GM19397 (cell line): Measurements from ENCODE around the gene FBLN5.

Source experiments
- ATAC-seq: cut with Tn5 transposase; IDR thresholded peaks from one replicate; pipeline ENCODE4 v1.9.1; 2021; ENCODE audit warnings: mild to moderate bottlenecking, moderate library complexity; ENCODE audit not compliant: unreplicated experiment

FBLN5 gene

GRCh38 chr14:91835920-91836843 lies 111.3 kb downstream of the FBLN5 start:
- ATAC-seq = peak; percentile 78

- ATAC-seq = peak; percentile 23
Observed at GRCh38 chr14:91835197-91835919, 112.1 kb downstream of the FBLN5 start.

- no peak for ATAC-seq
Observed at GRCh38 chr14:91834571-91834970, 112.9 kb downstream of the FBLN5 start.

GRCh38 chr14:91831337-91831736 lies 116.2 kb downstream of the FBLN5 start:
- no peak for ATAC-seq

GRCh38 chr14:91830777-91831176 lies 116.7 kb downstream of the FBLN5 start:
- ATAC-seq = peak; percentile 76

- no peak for ATAC-seq
Observed at GRCh38 chr14:91829511-91829910, 118.0 kb downstream of the FBLN5 start.

- ATAC-seq = no peak
Observed at GRCh38 chr14:91827746-91828145, 119.7 kb downstream of the FBLN5 start.
